Hippocampal formation (tissue), 2 donors: ENCODE results near the gene PARD6G.

ENCODE experiments used
- DNase-seq, 2 donors: peaks; one replicate each; lab custom pipeline; 2025; lab: John Stamatoyannopoulos, UW

The PARD6G gene

DNA sequence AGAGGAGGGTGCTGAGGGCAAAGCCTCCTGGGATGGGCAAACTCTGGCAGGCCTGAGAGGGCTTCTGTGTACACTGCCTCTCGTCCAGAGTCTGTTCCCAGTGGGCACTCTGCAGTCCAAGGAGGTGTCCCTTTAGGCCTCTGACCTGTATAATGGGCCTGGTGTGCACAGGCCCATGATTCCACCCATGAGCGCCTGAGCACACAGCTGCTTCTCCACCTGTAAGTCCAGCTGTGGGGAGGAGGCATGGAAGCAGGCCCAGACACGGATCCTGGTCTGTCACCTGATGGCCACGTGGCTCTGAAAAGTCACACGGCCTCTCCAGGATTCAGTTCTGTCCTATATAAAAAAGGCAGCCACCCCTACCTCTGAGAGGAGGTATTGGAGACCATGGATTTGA, 57.0 kb downstream of the PARD6G start:
- no peak for DNase-seq

DNA sequence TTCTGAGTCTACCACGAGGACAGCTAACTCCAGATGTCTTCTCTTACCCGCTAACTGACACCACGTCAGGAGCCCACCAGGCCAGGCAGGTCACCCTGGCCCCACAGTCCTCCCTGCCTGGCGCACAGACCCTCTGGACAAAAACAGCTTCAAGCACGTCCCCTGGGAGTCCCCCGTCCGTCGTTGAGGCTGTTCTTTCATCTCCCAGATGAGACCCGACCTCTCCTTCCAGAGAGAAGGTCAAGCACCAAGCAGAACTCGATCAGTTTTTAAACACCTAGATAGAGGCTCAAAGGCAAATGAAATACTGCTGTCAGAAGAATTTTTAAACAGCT, 57.8 kb downstream of the PARD6G start:
- DNase-seq = no peak

DNA sequence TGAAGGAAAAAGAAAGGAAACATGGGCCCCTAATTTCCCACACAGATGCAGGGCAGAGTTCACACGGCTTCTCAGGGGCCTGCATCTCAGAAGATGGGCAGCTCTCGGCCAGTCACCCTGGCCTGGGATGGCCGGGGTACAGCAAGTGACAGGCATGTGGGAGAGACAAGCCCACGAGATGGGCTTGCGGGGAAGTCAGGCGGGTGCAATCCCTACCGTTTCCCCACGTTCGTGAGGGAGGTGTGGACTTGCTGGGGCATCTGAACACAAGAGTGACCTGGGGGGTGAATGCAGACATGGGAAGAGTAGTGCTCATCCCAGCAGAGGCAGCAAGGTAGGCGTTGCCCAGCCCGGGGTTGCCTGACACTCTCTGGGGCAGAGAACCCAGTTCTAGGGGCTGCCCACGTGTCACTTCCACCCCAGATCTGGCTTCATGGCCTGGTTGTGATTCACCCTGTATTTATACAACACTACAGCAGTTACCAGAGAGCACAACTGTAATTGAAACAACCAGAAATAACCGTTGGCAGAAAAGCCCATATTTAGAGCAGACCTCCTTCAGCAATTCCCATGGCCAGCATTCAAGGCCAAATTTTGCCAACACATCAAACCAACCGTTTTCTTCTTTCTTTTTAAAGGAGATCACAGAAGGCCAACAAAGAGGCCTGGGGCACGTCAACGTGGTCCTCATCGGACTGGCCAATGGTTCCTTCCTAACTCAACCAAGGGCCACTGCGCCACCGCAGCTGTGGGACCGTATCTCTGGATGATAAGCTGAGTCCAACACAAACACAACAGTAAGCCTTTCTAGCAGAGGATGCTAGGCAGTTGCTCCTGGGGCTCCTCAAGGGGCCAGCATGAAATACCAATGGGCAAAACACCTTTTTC, 58.4 kb downstream of the PARD6G start:
- no peak for DNase-seq

DNA sequence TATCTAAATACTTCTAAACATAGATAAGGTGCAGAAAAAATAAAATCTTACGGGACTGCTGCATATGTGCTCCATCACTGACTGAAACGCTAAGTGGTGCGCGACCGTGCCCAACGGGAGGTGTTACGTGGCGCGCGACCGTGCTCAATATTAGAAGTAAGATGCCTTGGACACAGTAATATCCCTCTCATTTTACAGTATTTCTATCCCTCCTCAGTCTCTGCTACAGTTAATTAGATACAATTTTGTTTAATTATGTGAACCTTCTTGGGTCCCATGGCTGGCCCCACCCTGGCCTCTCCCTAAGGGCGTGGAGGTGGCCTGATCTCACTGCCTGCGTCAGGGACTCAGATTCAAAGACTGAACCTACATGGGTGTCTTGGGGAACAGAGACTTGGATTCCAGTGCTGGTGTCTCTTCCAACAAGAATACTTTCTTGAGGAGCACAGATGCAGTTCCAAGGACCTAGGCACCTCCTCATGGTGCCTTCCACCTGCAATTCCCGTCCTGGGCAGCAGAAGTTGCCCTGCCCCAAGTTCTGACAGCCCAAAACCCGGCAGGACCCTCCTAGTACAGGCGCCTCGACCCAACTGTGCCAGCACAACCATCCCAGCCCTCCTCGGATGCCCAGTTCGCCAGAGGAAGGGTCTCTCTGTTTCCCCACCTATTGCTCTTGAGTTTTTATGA, 59.2 kb downstream of the PARD6G start:
- DNase-seq = no peak

DNA sequence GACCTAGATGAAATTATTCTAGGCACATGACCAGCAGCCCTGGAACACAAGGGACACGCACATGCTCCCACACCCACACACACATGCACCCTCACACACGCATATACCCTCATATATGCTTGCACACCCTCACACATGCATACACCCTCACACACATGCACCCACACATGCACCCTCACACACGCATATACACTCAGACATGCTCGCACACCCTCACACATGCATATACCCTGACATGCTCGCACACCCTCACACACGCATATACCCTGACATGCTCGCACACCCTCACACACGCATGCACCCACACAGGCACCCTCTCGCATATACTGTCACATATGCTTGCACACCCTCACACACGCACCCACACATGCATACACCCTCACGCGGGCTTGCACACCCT, 61.8 kb downstream of the PARD6G start:
- DNase-seq = no peak

DNA sequence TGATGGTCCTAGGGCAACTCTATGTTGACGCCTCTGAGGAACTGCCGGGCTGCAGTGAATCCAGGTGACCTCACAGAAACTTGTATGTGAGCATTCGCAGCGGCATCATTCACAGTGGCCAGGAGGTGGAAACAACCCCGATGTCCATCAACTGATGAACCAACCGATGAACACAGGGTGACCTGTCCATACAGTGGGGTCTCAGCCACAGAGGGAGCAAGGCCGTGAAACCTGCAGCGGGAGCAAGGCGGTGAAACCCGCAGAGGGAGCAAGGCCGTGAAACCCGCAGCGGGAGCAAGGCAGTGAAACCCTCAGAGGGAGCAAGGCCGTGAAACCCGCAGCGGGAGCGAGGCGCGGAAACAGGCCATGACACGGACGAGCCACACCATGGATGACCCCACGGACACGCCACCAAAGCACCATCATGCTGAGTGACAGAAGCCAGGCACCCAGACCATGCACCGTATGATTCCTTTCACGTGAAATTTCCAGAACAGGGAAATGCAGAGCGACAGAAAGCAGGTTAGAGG, 63.0 kb downstream of the PARD6G start:
- no peak for DNase-seq

DNA sequence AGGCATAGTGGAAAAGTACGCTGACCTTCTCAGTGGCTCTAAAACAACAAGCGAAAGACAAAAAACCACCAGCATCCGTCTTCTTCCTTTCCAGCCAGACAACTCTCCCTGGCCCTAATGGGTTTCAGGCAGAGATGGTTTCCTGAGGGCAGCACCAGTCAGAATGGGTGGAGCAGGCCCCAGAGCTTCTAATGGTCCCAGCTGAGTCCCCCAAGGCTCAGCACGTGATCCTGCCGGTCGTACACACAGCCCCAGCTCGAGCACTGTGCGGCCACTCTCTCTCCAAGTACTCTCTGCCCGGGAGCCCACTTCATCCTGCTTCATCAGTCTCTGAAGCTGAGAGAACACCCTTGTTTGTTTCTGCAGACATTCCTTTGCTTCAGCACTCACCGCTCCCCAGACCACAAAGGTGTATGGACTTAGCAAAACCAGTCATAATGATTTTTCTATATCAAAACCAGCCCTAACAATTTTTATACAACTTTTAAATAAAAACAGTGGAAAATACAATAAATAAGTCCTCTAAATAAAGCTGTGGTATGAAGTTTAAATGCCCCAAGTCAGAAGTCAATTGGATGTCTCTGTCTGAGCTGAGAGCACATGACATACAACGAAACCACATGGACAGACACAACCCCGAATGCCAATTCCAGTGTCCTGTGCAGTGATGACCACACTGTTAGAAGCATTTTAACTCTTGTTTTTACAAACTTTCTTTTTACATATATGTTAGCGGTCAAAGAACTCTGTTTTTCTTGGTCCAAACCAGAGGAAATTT, 63.9 kb downstream of the PARD6G start:
- no peak for DNase-seq

DNA sequence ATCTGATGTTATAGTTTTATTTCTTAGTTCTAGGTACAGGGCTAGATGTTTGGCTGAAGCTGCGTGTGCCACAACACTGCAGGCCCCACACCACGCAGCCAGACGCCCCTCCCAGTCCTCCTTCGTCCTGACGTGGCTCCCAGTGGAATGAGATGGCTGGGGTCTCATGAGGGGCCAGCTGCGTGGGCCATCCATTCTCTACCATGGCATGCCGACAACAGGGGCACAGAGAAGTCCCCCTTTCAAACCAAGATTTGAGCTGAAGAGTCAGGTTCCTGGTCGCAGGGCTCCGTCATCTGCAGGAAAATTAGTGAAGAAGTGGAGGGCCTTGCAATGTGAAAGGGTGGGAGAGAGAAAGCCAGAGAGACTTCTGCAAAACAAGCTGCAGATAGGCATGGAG, 64.5 kb downstream of the PARD6G start:
- DNase-seq = no peak

DNA sequence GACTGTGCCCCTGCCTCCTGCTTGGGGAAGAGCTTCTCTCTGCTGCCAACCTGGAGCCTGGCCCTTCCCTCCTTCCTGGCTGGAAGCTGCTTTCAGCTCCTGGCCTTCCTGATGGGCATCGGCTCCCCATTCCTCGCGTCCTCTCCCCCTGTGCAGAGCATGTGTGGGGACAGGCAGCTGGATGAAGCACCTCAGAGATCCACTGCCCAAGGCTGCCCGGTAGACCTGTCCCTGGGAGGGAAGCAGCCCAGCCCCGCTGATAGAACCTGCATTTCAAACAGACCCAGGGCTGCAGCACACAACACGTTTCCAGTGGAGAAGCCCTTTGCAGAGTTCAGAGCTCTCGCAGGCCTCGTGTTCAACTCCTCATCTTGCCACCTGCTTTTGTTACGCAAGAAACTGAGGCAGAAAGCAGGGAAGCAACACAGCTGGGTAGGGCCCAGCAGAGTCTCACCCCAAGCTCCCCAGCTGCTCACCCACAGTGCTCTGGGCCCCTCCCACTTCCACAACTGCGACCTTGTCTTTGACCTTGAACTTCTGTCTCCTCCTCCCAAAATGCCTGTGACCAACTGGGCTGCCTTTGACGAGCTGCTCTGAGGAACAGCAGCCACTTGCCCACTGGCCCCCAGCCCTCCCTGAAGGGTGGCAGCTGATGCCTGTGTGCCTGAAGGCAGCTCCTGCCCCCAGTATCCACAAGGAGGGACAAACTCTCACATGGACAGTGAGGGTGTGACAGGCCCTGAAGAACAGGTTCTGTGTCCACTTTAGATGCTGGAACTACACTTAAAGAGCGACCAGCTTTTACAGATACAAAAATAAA, 65.5 kb downstream of the PARD6G start:
- no peak for DNase-seq

DNA sequence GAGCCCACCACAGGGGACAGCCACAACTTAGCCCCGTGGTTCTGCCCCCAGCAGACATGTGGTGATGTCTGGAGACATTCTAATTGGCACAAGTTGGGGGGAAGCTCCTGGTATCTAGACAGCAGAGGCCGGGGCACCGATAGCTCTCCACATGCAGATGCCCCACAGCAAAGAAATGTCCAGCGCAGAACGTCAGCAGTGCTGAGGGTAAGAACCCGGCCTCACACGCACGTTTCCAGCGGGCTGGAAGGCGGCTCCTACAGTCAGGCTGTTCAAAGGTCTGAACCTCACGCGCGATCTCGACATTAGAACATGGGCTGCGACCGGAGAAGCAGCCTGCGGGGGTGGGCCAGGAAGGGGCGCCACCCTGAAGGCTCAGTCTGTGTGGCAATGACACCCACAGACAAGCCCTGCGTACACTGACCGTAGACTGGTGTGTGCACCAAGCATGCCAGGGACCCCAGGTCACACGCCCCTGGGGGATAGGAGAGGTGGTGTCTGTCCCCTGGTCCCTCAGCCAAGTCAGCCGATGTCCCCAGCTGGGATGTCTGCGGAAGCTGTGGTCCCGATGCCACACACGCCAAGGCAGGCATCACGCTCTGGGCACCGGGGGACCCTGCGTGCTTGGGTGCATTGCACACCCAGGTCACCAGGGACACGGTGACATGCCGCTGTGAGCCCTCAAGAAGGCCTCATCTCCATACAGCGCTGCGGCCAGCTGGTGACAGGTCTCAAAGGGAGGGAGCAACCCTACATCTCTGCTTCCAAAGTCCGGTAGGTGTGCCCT, 66.3 kb downstream of the PARD6G start:
- DNase-seq = no peak

DNA sequence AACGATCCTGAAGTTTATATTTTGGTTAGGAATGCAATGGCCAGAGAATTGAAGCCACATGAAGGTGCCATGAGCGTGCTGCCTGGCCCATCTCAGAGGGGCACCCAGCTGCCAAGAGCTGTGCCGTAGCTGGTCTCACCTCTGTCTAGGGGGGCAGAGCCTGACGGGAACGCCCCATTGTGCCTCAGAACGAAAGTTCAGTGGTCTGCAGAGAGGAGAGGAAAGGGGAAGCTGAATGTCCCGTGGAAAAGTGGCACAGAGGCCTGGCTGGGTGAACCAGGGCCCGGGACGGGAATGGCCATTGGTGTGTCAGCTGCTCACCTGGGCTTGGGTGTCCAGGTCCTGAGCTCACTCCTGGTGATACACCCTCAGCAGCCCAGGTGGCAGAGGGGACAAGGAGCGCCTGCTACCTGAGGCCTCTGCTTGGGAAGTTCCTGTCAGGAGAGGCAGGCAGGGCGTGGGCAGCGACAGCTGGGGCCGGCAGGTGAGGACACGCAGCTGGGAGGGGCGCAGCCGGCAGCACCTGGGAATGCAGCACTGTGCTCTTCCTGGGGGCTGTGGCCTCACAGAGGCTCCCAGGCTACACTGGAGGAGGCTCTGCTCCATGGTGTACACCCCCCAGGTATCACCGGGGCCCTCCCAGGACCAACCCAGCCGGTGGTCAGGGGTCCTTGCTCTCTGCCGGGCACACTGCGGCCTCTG, 67.3 kb downstream of the PARD6G start:
- peak in 1 of 2 donors; percentile 15 for DNase-seq

DNA sequence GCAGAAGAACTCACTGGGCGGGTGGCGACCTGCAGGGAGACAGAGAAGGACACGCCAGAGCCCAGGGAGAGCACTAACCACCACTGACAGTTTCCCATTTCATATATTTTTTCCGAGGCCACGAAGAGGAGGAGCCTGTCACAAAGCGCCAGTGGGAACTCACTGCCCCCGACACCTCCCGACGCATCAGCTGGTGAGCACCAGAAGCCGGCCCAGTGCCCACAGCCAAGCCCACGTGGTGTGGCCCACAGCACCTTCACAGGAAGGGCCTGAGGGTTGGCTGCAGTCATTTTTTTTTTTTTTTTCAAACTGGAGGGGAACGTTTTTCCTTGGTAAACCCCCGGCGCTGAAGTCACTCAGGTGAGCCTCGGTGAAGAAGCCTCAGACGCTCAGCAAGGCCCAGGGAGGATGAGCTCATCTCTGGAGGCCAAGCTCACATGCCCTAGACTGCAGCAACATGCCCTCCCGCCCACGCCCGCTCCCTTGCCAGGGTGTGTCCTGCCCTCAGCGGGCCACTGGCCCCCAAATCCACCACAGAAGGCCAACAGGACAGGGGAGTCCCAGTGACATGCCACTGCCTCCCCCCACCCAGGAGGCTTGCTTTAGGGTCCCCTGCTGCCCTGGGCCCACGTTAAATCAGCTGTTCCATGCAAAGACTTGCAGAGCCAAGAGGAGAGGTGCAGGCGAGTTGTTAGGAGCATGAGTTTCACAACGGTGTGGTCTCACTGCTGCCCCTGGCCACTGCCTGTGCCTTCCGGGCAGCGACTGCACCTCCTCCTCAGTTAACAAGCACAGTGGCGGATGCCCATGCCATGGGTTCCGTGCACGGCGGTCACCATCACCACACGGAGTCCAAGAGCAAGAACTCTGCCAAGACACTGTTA, 68.1 kb downstream of the PARD6G start:
- DNase-seq = no peak

DNA sequence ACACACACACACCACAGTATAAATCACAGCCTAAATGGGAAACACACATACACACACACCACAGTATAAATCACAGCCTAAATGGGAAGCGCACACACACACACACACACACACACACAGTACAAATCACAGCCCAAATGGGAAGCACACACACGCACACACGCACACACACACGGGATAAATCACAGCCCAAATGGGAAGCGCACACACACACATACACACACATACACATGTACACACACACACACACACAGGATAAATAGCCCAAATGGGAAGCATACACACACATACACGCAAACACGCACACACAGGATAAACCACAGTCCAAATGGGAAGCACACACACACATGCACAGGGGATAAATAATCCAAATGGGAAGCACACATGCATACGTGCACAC, 70.2 kb downstream of the PARD6G start:
- no peak for DNase-seq

DNA sequence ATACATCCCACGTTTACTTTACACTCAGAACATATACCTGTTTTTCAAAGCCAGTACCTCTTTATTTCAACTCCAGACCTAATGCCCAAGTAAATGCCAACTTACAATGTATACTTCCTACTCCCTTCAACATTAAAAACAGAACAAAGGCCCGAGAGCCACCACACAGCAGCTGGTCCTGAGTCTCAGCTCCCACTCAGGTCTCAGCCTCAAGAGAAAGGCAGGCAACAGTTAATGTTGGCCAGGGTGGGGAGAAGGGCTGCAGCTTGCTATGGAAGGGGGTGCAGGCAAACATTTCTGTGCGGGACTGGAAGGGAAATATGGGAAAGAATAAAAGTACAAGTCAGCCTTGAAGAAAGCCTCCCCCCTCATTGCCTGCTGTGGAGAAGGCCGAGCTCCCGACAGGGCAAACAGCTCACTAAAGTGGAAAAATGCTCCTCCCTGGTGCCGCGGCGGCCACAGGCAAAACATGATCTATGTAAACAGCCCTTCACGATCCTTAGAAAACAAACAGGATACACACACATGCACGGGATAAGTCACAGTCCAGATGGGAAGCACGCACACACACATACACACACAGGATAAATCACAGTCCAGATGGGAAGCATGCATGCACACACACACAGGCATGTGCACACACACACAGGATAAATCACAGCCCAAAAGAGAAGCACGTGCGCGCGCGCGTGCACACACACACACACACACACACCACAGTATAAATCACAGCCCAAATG, 70.8 kb downstream of the PARD6G start:
- no peak for DNase-seq

DNA sequence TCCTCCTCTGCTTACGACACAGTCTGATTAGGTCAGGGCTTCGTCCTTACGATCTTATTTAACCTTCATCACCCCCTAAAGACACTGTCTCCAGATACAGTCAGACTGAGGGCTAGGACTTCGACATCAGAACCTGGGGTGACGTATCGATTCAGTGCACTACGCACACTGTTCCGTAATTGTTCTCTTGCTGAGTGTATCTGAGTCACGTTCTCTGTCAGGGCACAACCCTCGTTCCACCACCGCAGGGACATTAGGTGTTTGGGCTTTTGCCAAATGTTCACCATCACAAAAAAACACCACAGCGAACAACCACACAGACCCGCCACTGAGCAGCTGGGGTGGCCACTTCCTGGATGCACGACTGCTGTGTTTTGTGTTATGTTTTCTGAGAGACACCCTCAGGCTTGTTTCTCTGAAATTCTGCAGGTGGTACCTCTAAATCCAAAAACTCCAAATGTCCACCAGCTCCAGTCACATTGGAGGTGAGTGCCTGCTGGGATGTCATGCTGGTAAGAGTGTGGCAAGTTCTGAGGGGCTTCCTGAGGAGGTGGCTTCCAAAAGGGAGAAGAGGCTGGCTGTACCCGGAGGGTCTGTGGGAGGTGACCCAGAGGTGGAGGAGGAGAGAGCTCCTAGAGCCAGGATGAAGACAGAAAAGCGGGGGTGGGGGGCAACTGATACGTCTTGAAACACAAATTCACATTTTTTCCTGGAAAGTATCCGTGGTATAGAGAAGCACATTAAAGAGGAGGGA, 71.7 kb downstream of the PARD6G start:
- DNase-seq = no peak

DNA sequence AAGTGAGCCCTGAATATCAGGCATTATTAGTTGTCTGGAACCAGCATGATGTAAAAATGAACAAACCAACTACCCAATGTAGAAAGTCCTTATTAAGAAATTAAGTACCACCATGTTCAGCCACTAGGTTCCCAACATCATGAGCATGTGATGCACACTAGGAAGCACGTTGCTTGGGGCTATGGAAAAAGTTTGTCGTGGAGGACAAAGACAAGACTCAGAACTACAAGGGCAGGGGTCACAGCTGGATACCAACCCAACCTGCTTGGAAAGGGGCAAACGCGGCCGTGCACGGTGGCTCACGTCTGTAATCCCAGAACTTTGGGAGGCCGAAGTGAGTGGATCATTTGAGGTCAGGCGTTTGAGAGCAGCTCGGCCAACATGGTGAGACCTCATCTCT, 74.3 kb downstream of the PARD6G start:
- no peak for DNase-seq

DNA sequence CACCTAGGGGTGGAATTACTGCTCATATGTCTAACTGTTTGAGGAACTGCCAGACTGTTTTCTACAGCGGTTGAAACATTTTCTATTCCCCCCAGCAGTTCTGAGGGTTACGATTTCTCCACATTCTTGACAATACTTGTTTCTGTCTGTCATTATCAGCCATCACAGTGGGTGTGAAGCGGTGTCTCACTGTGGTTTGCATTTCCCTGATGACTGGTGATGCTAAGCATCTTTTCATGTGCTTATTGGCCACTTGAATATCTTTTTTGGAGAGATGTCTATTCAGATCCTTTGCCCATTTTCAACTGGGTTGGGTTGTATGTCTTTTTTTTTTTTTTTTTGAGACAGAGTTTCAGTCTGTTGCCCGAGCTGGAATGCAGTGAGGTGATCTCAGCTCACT, 75.3 kb downstream of the PARD6G start:
- no peak for DNase-seq
